Retinal pigment epithelial cell (primary cell): ENCODE data around the gene BCS1L.

Experiments used
- DNase-seq: peaks from one replicate; pipeline ENCODE4 v3.0.0-alpha.2; 2010; ENCODE audit warnings: low read depth
- H3K4me3 ChIP-seq: 2 replicates; pipeline ENCODE4 v1.5.1; 2011; ENCODE audit warnings: mild to moderate bottlenecking, low read length, control low read depth, moderate library complexity
- TF ChIP-seq, protein P1 (sequence below): conservative IDR thresholded peaks from 2 replicates; pipeline ENCODE4 v1.5.1; 2011; ENCODE audit warnings: low read depth, low read length, control low read depth, inconsistent platforms

The BCS1L gene

DNA sequence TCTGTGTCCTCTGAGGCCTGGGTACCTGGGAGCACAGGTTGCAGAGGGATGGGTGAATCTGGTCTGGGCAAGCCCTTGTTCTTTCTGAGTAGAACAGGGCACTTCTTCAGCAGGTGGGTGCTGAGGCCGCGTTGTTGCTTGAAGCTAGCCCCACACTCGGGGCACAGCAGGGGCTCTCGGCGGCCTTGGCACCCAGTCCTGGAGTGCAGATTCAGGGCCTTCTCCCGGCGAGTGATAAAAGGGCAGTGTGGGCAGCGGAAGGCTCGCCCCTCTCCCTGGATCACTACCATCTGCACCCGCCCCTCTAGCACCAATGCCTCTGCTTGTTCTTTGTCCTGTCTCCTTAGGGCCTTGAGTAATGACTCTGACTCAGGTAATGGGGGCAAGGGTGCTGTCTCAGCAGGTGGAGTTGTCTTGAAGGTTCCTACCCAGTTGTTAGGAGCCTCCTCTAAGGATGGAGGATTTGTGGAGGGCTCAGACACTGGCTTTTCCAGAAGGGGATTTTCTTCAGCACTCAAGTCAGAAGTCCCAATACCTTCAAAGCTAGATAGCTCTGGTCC is 15.7 kb upstream of the BCS1L start:
- TF ChIP-seq, protein P1, sequence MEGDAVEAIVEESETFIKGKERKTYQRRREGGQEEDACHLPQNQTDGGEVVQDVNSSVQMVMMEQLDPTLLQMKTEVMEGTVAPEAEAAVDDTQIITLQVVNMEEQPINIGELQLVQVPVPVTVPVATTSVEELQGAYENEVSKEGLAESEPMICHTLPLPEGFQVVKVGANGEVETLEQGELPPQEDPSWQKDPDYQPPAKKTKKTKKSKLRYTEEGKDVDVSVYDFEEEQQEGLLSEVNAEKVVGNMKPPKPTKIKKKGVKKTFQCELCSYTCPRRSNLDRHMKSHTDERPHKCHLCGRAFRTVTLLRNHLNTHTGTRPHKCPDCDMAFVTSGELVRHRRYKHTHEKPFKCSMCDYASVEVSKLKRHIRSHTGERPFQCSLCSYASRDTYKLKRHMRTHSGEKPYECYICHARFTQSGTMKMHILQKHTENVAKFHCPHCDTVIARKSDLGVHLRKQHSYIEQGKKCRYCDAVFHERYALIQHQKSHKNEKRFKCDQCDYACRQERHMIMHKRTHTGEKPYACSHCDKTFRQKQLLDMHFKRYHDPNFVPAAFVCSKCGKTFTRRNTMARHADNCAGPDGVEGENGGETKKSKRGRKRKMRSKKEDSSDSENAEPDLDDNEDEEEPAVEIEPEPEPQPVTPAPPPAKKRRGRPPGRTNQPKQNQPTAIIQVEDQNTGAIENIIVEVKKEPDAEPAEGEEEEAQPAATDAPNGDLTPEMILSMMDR = no peak
- DNase-seq = no peak
- H3K4me3 ChIP-seq = no peak overlapping the region

DNA sequence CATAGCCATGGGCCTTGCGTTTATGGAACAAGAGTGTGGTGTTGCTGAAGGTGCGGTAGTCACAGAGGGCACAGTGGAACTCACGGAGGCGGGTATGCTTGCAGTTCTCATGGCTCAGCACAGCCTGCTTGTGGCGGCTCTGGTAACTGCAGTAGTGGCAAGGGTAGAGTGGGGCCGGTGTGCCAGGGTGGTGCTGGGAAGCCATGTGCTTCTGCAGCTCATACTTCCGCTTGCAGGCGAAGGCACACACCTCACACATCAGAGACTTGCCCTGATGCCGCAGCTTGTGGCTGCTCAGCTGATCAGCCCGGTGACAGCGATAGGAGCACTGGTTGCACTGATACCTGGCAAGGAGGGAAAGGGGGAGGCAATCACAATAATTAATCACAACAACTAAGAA is 14.8 kb upstream of the BCS1L start:
- no peak overlapping the region for H3K4me3 ChIP-seq
- TF ChIP-seq, protein P1 = no peak
- DNase-seq = no peak

DNA sequence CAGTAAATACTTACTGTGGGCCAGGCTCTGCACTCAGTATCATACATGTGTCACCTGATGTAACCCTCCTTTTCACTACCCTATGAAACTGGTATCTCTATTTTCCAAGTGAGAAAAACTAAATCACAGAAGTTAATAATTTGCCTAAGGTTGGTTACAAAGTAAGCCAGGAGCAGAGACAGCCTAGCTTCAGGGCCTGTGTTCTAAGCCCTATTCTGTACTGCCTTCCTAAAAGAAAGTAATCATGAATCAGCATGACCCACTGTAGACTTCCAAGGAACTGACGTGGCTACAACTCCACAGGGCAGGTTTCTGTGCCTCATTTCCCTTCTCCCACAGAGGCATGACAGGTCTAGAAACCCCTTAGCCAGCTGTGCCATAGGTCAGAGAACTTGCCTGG is 14.4 kb upstream of the BCS1L start:
- no peak for DNase-seq
- TF ChIP-seq, protein P1 = no peak
- no peak overlapping the region for H3K4me3 ChIP-seq

DNA sequence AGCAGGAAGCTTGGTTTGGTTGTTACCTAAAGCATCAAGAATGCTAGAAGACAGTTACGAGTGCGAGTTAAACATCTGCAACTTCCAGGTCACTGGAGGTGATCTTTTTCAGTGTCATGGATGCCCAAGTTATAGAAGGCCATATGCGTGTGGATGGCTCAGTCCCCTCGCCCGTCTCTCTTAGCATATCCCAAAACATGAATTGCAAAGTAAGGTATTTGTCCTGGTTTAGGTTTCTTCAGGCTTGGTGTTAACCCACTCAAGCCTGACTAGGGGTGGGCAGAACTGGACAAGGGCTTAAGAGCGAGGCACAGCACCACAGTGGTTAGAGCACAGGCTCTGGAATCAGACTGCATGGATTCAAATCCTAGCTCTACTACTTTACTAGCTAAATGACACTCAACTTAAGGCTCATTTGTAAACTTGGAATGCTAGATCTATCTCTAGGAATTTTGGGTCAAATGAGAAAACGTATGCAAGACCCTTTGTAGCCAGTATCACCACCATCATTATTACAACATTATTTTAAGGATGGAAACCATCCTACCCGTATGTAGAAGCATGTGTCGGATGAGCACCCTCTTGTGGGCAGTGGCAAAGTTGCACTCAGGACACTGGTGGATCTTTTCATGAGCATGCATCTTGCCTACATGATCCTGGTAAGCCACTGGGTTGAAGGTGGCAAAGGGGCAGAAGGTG is 11.2 kb upstream of the BCS1L start:
- TF ChIP-seq, protein P1 = peak; percentile 91
- no peak overlapping the region for H3K4me3 ChIP-seq
- DNase-seq = peak; percentile 18

DNA sequence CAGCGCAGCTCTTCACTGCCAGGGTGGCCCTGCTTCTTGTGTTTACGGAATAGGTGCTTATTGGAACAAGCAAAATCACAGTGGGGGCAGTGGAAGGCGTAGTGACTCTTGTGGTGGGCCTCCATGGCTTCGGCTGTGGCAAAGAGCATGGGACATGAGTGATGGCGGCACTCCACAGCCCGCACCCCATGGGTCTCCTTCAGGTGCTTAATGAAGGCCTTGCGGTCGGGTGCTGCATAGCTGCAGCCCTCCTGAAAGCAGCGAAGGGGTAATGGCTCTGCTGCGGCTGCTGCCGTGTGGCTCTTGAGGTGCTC is 10.7 kb upstream of the BCS1L start:
- TF ChIP-seq, protein P1 = no peak
- H3K4me3 ChIP-seq = no peak overlapping the region
- no peak for DNase-seq

DNA sequence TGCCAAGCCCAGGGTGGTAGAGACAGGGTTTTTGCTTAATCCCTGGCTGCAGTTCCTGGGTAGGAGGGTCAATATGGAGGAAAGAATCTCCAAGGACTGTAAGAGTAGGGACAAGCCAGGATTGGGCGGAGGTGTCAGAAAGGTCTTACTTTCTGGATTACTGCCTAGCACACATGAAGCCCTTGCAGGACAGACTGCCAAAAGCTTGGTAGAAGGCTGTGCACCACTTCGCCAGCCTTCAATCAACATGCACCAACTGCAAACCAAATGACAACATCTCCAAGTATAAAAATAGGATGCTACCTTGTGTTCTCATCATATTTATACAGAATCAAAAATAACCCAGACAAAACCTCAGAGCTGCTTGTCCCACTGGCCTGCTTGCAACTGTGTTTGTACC is 3.7 kb upstream of the BCS1L start:
- TF ChIP-seq, protein P1 = no peak
- DNase-seq = no peak
- H3K4me3 ChIP-seq = no peak overlapping the region

DNA sequence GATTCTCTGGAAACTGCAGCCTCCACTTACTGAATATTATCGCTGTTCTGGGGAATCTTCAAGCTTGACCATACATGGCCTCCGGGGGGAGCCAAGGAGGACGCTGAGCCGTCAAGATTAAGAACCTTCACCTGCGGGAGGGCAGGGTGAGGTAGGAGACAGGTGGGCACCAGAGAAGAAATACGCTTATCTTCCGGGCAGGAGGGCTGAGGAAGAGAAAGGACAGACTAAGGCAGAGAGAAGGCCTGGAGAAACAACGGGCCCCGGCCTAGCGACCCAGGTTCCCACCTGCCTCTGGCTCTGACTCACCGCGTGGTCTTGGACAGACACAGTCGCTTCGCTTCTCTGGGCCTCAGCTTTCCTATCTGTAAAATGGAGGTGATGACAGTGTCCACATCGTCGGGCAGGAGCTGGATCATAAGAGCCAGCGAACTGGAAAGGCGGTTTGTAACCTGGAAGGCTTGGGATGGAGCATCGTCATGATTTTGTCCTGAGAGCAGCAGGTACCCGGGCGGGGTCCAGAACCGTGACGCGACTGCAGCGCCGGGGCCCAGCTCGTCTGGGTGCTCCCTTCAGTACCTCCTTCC is 719 bp upstream of the BCS1L start:
- H3K4me3 ChIP-seq = peak overlapping the region; percentile 91
- TF ChIP-seq, protein P1 = peak; percentile 66
- peak; percentile 14 for DNase-seq
